Activated naive CD4-positive, alpha-beta T cell treated with anti-CD3 and anti-CD28 coated beads, Interleukin-2, amount 50 U/mL, for 16 hours (primary cell): ENCODE data around the gene PTH1R.

Experiments used
- DNase-seq: peaks from one replicate; pipeline ENCODE4 v3.0.0-alpha.2; 2020

Gene PTH1R

DNA sequence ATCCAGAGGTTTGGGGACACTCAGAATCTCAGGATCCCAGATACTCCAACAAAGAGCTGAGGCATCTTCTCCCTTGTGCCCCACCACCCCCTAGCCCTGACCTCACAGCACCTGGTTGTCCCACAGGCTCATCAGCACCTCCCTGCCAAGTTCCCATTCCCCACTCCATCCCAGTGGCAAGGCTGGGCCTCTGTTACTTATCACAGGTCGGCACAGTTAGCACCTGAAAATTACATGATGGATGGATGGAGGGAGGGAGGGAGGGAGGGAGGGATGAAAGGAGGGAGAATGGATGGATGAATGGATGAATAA is 27.1 kb upstream of the PTH1R start:
- no peak for DNase-seq

DNA sequence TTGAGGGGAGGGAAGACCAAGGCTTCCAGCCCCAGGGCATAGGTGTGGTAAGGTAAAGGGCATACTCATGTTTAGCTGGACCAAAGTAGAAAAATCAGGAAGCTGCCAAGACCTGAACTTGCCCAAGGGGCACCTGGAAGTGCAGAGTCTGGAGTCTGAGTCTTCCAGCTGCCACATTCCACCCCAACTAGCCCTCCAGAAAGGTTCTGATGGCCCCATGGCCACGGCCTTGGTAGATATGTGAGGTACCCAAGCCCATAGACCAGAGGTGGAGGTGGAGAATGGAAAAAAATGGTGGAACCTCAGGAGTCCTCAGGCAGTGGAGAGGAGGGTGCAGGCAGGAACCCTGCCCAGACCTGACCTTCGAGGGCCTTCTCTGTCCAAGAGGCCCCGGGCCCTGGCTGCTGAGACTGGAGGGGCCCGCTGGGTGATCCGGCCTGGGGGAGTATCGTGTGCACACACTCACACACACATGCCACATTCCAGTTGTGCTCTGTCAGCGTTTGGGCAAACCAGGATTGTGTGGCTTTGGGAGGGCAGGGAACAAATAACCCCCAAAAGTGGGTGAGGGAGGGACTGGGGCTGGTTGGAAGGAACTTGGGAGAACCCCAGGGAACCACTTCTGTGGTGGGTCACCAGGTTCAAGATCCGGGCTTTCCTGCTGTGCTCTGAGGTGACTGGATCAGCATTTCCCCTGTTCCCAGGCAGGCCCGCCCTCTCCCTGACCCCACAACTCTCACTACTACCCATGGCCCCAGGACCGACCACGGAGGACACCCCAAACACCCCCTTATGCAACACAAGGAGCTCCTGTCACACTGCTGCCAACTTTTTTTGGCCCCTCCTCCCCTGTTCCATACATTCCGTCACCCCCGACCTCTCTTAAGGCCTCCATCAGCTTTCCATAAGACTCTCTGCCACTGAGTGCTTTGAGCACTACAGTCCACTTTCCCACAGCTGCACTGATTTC is 25.9 kb upstream of the PTH1R start:
- DNase-seq, result no peak

DNA sequence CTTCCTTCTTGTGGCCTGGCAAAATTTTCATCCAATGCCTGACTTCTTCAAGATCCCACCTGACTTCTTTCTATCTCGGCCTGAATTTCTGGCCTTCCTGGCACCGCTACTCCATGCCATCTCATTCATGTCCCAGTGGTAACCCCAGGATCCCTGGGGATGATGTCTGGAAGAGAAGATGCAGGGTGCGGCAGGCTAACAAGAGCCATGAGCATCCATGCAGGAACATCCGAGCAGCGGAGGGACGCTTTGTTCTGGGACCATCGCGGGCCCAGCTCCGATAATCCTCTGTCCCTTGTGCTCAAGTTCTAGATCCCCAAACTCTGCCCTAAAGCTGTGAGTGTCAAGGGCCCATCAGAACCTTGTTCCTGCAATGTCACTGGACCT is 25.2 kb upstream of the PTH1R start:
- no peak for DNase-seq

GRCh38 chr3:46852839-46853355 is 24.6 kb upstream of the PTH1R start:
- DNase-seq, result no peak

DNA sequence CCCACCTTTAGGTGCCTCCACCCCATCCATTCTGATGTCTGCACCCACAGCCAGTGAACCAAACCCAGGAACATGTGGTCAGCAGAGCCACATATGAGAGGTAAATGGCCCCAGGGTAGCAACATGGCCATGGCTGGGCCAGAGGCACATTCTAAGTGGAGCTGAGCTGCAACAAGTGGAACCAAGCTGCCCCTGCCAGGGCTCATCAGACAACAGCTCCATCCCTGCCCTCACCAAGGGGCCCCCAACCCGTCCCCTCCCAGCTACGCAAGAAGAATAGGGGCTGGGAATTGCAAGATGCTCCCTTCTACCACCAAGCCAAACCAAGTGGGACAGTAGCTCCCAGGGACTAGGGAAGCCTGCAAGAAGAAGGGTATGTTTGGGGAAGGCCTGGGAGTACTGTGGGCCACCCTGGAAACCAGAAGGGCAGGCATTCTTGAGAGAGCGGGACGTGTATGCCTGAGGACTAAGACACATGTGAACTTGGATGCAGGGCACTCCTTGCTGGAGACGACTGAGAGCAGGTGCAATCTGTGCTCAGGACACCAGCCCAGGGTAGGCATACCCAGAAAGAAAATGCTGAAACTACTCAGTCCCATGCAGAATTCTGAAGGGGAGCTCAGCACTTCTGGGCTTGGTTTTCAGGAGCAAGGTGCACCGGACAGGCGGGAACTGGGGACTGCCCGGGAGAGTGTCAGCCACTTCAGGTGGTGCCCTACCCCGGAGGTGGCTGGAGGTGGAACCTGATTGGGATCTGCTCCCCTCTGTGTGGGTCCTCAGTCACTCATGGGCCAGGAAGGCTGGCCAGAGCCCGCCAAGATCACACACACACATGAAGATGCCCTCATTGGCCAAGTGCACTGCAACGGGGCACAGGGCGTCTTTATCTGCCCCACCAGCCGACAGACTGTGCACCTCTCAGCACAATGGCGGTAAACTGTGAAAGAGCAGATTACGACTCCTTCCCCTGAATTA is 23.8 kb upstream of the PTH1R start:
- no peak for DNase-seq

- no peak for DNase-seq
These were observed 22.9 kb upstream of the PTH1R start for GRCh38 chr3:46854555-46854991.

DNA sequence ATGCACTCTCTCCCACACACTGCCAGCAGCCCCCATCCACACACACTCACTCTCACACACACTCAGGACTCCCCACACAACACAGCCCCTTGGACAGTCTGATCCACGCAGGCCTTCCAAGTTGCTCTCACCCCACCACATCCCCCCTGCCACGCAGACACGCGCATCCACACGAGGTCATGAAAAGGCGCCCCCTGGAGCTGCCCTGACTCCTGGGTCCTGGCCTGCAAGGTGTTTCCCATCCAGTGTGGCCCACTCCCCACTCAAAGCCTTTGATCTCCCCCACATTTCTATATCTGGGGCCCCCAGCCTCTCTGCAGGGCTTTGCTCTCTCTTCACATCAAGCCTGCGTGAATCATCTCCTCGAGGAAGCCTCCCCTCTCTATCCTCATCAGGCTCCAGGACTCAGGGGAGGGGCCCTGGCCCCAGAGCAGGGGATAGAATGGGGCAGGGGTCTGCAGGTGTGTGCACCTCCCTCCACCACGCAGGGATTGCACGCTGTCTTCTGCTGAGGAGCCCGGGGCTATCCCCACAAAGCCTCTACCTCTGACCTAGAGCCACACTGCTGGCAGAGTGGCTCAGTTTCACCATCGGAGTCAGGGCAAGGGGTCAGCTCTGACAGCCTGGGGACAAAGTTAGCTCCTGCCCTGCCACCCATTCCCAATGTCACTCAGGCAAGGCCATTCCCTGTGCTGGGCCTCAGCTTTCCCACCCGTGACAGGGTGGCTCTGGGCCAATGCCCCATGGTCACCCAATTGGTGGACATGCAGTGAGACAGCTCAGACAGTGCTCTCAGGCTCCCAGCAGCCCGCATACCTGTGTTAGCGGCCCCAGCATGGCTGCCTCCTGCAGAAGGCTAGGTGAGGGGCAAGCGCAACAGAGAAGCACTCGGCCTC is 20.7 kb upstream of the PTH1R start:
- no peak for DNase-seq

GRCh38 chr3:46857485-46858341 is 19.8 kb upstream of the PTH1R start:
- no peak for DNase-seq

DNA sequence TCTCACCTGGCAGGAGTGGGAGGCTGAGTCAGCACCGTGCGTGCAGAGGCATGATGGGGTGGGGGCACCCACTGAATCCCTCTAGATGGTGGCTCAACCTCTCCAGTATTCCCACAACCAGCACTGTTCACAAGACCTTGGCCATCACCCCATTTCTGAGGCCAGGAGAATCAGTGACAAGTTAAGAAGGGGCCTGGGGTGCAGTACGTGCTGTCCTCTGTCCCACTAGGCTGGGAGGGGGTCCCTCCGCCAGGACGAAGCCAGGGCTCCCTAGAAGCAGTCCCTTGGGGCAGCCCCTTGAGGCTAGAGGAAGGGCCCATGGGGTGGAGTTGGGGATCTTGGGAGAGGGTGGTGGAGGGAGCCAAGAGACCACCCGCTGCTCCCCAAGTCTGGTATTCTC is 19.1 kb upstream of the PTH1R start:
- no peak for DNase-seq

- DNase-seq, result no peak
These were observed 18.4 kb upstream of the PTH1R start for GRCh38 chr3:46859001-46859710.

DNA sequence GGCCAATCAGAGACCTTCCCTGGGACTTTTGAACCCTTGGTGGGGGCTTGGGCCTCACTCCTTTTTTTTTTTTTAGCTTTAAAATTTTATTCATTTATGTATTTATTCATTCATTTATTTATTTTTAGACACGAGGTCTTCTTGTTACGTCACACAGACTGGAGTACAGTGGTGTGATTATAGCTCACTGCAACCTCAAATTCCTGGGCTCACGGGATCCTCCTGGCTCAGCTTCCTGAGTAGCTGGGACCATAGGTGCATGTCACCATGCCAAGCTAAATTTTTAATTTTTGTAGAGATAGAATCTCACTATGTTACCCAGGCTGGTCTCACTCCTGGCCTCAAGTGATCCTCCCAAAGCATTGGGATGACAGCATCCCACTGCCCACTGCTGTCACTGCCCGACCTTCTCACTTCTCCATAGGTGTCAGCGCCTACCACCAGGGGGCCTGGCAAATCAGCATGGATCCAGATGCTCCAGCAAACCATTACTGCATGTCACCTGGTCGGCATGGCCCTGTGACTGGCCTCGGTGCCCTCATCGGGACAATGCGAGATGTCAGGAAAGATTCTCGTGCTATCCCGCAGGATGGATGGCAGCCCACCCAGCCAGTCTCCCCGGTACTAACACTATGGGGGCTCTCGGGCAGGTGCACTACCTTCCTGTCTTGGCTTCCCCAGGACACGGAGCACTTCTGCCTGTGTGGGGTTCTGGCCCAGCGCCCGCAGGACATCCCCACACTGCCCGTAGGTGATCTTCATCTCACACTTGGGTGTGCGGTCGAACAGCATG is 17.3 kb upstream of the PTH1R start:
- peak; percentile 31 for DNase-seq

- peak; percentile 7 for DNase-seq
These were observed 16.5 kb upstream of the PTH1R start for GRCh38 chr3:46860810-46861604.

DNA sequence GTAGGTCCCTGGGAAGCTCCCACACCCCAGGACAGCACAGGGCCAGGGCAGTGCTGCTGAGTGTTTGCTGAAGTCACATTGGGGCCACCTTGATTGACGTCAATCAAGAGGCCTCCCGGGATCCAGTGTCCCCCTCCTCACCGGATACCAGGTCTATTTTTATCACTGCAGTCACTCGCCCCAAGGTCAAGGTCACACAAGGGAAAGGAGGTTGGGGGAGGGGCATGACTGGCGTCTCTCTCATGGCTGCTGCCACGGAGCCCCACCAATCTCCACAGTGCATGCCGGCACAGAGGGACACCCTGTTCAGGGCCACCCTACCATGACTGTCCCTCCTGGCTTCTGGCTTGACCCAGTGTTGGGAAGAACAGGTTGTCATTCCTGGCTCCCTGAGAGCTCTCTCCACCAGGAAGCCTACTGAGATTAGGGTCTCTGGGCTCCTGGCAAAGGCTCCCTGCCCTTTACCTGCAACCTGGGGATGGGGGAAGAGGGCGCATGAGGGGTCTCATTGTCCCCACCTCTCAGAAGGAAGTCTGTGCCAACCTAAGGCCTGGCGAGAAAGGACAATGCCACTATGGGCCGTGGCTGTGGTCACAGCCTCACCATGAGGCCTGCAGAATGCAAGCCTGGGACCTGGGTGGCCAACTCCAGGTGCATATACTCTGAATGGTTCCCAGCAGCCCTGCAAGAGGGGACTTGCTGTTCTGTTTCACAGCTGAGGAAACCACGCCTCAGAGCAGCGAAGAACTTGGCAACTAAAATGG is 15.7 kb upstream of the PTH1R start:
- peak; percentile 4 for DNase-seq

DNA sequence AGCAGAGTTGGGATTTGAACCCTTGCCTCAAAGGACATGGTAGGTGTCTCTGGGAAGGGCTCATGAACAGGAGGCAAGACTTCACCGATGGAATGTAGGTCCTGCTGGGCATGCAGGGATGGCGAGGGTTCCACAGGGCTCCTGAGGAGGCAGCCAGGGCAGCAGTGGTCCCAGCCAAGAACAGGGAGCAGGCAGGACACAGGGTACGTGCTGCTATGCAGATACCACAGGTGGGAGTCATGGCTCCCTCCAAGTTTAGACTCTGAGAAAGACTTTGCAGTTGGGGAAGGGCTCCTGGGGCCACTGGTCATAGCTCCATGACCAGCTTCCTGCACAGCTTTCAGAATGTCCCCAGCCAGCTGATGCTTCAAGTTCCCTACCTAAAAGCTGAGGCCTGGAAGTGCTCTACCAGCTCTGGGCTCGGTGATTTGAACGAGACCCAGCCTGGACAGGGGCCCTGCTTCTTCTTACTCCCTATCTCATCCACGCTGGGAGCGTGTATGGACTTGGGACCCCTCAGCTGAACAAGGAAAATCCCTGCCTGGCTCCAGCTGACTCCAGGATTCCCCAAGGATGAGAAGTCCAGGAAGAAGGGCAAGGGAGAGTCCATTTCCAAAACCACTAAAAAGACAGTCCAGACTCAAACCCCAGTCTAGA is 15.0 kb upstream of the PTH1R start:
- DNase-seq, result peak; percentile 2

- DNase-seq, result peak; percentile 2
These were observed 14.2 kb upstream of the PTH1R start, which contains the start of gene MYL3 for GRCh38 chr3:46863261-46863782. MYL3 (minus strand) TSS chr3:46863444; CDS start chr3:46863390, 54 bp downstream.

GRCh38 chr3:46864061-46864881 is 13.2 kb upstream of the PTH1R start:
- DNase-seq, result peak; percentile 8
